GM10248 (cell line): ENCODE results near the gene BCAN.

Source experiments
- CTCF ChIA-PET: fragments of 300-600 bp; sonication (Branson Sonifier 250); formaldehyde crosslinking; extraction: SDS; loops from one replicate; lab custom pipeline; 2021; ENCODE audit warnings: antibody characterized with exemption; lab: Yijun Ruan, JAX
- POLR2A ChIA-PET: fragments of 350-650 bp; sonication (Branson Sonifier 250); formaldehyde crosslinking; extraction: SDS; loops from one replicate; lab custom pipeline; 2020; ENCODE audit warnings: antibody characterized with exemption; lab: Yijun Ruan, JAX
- DNase-seq: peaks from one replicate; pipeline ENCODE4 v3.0.0; 2012; ENCODE audit errors: extremely low spot score
- CTCF ChIP-seq: IDR thresholded peaks from 2 replicates; pipeline ENCODE4 v1.5.1; 2012; ENCODE audit warnings: mild to moderate bottlenecking, low read depth; ENCODE audit errors: extremely low read depth, missing control alignments, control extremely low read depth

BCAN gene

DNA sequence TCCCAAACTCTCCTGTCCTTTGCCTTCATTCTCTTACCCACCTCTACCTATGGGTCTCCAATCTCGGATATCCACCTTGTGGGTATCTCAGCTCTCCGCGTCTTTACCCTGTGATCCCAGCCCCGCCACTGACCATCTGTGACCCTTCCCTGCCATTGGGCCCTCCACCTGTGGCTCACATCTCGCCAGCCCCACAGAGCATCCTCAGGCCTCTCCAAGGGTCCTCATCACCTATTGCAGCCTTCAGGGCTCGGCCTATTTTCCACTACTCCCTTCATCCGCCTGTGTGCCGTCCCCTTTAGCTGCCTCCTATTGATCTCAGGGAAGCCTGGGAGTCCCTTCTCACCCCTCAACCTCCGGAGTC lies 11.1 kb downstream of the BCAN start:
- DNase-seq = no peak
- ChIA-PET POLR2A (no interaction called here), CTCF (interaction anchor here (0.8 to 5.8 kb wide), 4 partner anchors 8 to 73 kb away, joined by 3 to 61 read pairs (median 28); no protein-coding TSS in a partner anchor)
- TF ChIP-seq CTCF = no peak

DNA sequence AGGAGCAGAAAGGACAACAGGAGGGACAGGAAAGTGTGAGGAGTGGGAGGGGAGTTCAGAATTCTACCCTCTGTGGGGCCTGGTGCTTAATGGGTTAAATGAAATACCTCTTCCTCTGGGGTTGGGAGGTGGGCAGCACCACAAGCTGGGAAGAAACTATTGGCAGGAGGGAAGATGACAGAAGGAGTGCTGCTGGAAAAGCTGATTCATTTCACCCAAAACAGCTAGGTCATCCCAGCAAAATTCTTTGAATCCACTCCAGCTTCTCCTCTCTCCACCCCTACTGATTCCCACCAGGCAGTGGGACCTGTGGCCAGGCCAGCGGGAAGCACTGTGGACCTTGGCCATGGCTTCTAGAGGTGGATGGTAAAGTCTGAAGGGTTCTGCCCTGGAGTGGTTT lies 12.8 kb downstream of the BCAN start:
- CTCF ChIA-PET = interaction anchor here (0.6 to 14.2 kb wide), 6 partner anchors 13 to 174 kb away, joined by 3 to 431 read pairs (median 6); partner anchors contain the start of genes BCAN, CRABP2, HAPLN2 and NES
- POLR2A ChIA-PET = no interaction called here
- DNase-seq = no peak
- TF ChIP-seq CTCF = no peak

- no peak for DNase-seq
- POLR2A ChIA-PET = no interaction called here
- no peak for TF ChIP-seq CTCF
- CTCF ChIA-PET = interaction anchor here (0.6 to 14.2 kb wide), 6 partner anchors 13 to 175 kb away, joined by 3 to 431 read pairs (median 6); partner anchors contain the start of genes BCAN, CRABP2, HAPLN2 and NES
Observed at GRCh38 chr1:156655151-156655903, 13.4 kb downstream of the BCAN start.

- POLR2A ChIA-PET = no interaction called here
- no peak for TF ChIP-seq CTCF
- no peak for DNase-seq
- CTCF ChIA-PET = interaction anchor here (0.7 to 14.2 kb wide), 8 partner anchors 10 to 176 kb away, joined by 3 to 431 read pairs (median 5); partner anchors contain the start of genes BCAN, CRABP2, HAPLN2 and NES
Observed at GRCh38 chr1:156655904-156656516, 14.1 kb downstream of the BCAN start.

- peak; percentile 82 for DNase-seq
- POLR2A ChIA-PET = no interaction called here
- CTCF ChIA-PET = interaction anchor here (0.7 to 14.2 kb wide), 19 partner anchors 9 to 234 kb away, joined by 3 to 431 read pairs (median 4); partner anchors contain the start of genes BCAN, CRABP2, HAPLN2 and ISG20L2
- TF ChIP-seq CTCF = peak; percentile 98
Observed at GRCh38 chr1:156656806-156657740, 15.2 kb downstream of the BCAN start.
